ENCODE data around the gene FAM98B.

- TF ChIP-seq, protein P1, sequence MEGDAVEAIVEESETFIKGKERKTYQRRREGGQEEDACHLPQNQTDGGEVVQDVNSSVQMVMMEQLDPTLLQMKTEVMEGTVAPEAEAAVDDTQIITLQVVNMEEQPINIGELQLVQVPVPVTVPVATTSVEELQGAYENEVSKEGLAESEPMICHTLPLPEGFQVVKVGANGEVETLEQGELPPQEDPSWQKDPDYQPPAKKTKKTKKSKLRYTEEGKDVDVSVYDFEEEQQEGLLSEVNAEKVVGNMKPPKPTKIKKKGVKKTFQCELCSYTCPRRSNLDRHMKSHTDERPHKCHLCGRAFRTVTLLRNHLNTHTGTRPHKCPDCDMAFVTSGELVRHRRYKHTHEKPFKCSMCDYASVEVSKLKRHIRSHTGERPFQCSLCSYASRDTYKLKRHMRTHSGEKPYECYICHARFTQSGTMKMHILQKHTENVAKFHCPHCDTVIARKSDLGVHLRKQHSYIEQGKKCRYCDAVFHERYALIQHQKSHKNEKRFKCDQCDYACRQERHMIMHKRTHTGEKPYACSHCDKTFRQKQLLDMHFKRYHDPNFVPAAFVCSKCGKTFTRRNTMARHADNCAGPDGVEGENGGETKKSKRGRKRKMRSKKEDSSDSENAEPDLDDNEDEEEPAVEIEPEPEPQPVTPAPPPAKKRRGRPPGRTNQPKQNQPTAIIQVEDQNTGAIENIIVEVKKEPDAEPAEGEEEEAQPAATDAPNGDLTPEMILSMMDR (IDR thresholded peaks at IDR 0.05), result no peak
- TF ChIP-seq POLR2A (IDR thresholded peaks at IDR 0.05; ENCODE audit: low read depth), result no peak
- TF ChIP-seq EP300 (IDR thresholded peaks at IDR 0.05), result no peak
- TF ChIP-seq POLR2AphosphoS5 (IDR thresholded peaks at IDR 0.05), result no peak
Observed at GRCh38 chr15:38531509-38531908, 77.6 kb downstream of the FAM98B start.
